Ovary (tissue), 9 donors: ENCODE results near the gene TBX19. TPM values are rescaled to one million over a fixed set of nuclear protein-coding genes. Genes with fewer than 3 reads are reported as not detected.

Source experiments
- DNase-seq, 5 donors: peaks; one replicate each; pipeline ENCODE4 v3.0.0-alpha.2; 2019 to 2020
- H3K27ac ChIP-seq, 2 donors: fragments of 200-600 bp; one replicate each; pipeline versions ENCODE4 v1.5.1 to v1.8.0; 2019 to 2022
- H3K27me3 ChIP-seq: fragments of 200-600 bp; one replicate; pipeline ENCODE4 v1.8.0; 2022
- H3K36me3 ChIP-seq: fragments of 200-600 bp; sonication (generic); one replicate; pipeline ENCODE4 v1.5.1; 2019
- H3K4me1 ChIP-seq: one replicate; pipeline ENCODE4 v1.8.1; 2013; ENCODE audit warnings: mild to moderate bottlenecking, moderate library complexity; ENCODE audit not compliant: insufficient read depth
- H3K4me3 ChIP-seq: fragments of 200-600 bp; sonication (generic); one replicate; pipeline ENCODE4 v1.5.1; 2017
- H3K9me3 ChIP-seq, 2 donors: fragments of 200-600 bp in 1 of 2; sonication (generic) in 1 of 2; one replicate each; pipeline versions ENCODE4 v1.5.1 to v1.8.1; 2013 to 2019; ENCODE audit warnings: mild to moderate bottlenecking in 1 of 2, moderate library complexity in 1 of 2
- EP300 ChIP-seq: sonication (generic); formaldehyde crosslinking; IDR thresholded peaks from one replicate; pipeline ENCODE4 v1.6.1; 2017; ENCODE audit warnings: antibody characterized with exemption
- POLR2A ChIP-seq: fragments of 450-650 bp; IDR thresholded peaks from one replicate; pipeline ENCODE4 v1.6.1; 2017; ENCODE audit warnings: antibody characterized with exemption, mild to moderate bottlenecking, moderate library complexity
- WGBS, 3 donors: extraction: QIAGEN DNeasy Blood & Tissue Kit in 1 of 3; methylation state at CpG; one replicate each; pipeline versions ENCODE4 v1.1.5 to v1.1.7; 2013 to 2017; 5-methylcytosine and 5-hydroxymethylcytosine counted together
- intact Hi-C, 4 donors: fragments of 100-400 bp; cut with DNase I; formaldehyde crosslinking; loops; one replicate each; pipeline versions ENCODE4 v1.11.0 to v1.15.1; 2022 to 2023
- polyA plus RNA-seq, 2 donors: library from polyadenylated mRNA; stranded (reverse); fragments of 200-250 nt in 1 of 2; fragments of 350-450 nt in 1 of 2; fragmentation: Illumina TruSeq in 1 of 2; extraction: RNeasy Lipid Tissue Mini Kit (QIAGEN cat#74804) in 1 of 2; gene quantifications; one replicate each; pipeline ENCODE4 v1.2.3, GENCODE V29; 2013 to 2014
- total RNA-seq, 7 donors: library from RNA; depleted of rRNA in 2 of 7; stranded (reverse); fragments of >200 nt in 2 of 7; fragmentation: NEBNext Ultra II Directional in 3 of 7; extraction: Animal tissue kit (Norgen Biotek cat#: 25700) in 3 of 7; gene quantifications; one replicate each; pipeline versions ENCODE4 v1.1.0 to v1.2.4, GENCODE V29; 2016 to 2023
- TF ChIP-seq, protein P1 (sequence below), 3 donors: fragments of 450-650 bp in 2 of 3; fragments of 200-600 bp in 1 of 3; IDR thresholded peaks; one replicate each; pipeline versions ENCODE4 v1.5.1 to v1.8.0; 2016 to 2022; ENCODE audit warnings: antibody characterized with exemption in 3 of 3, mild to moderate bottlenecking in 1 of 3
- donor health status: DM: no; HTN: no; CAD: no; lungs with moderate emphysema.
- donor health status: DM: no; HTN: no; CAD: no.
- donor health status: Bipolar disorder and iron deficiency.
- donor health status: DM: yes; HTN: yes; CAD: no.
- donor health status: DM: no; HTN: no; CAD: no.
- donor health status: DM: yes; HTN: yes; CAD: no.

The TBX19 gene
- total and polyA plus RNA-seq, 9 donors = 0.92 to 4.1 (median 3.7) TPM

DNA sequence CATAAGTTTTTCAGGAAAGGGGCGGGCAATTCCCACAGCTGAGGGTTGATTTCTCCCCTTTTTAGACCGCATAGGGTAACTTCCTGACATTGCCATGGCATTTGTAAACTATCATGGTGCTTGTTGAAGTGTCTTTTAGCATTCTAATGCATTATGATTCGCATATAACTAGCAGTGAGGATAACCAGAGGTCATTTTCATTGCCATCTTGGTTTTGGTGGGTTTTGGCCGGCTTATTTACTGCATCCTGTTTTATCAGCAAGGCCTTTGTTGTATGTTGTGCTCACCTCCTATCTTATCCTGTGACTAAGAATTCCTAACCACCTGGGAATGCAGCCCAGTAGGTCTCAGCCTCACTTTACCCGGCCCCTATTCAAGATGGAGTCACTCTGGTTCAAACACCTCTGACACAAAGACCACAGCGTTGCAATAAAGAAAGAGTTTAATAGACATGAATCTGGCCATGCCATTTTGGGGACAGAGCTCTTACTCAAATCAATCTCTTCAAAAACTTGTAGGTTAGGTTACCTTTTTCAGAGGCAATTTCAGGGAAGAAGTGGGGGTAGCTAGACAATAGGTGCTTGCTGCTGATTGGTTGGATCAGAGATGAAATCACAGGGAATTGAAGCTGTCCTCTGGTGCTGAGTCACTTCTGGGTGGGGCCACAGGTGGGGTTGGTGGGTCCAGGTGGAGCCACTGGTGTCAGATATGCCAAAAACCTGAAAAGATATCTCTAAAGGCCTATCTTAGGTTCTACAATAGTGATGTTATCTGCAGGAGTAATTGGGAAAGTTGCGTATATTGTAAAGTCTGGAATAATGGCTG lies 23.3 kb downstream of the TBX19 start:
- Histone ChIP-seq H3K27ac (no peak overlapping the region), H3K9me3 (no peaks in the 10 kb centered on the region), H3K4me1 (no peaks in the 10 kb centered on the region), H3K36me3 (no peaks in the 10 kb centered on the region), H3K27me3 (no peaks in the 10 kb centered on the region), H3K4me3 (no peak overlapping the region)
- intact Hi-C loops = no loop called here
- TF ChIP-seq, protein P1, sequence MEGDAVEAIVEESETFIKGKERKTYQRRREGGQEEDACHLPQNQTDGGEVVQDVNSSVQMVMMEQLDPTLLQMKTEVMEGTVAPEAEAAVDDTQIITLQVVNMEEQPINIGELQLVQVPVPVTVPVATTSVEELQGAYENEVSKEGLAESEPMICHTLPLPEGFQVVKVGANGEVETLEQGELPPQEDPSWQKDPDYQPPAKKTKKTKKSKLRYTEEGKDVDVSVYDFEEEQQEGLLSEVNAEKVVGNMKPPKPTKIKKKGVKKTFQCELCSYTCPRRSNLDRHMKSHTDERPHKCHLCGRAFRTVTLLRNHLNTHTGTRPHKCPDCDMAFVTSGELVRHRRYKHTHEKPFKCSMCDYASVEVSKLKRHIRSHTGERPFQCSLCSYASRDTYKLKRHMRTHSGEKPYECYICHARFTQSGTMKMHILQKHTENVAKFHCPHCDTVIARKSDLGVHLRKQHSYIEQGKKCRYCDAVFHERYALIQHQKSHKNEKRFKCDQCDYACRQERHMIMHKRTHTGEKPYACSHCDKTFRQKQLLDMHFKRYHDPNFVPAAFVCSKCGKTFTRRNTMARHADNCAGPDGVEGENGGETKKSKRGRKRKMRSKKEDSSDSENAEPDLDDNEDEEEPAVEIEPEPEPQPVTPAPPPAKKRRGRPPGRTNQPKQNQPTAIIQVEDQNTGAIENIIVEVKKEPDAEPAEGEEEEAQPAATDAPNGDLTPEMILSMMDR (IDR thresholded peaks at IDR 0.05) = no peak
- TF ChIP-seq POLR2A = no peak
- no peak for TF ChIP-seq EP300
- 84 to 92% (median 88%) methylated on average over 7 of the region's 7 CpGs for WGBS, 3 donors
- DNase-seq = no peak

DNA sequence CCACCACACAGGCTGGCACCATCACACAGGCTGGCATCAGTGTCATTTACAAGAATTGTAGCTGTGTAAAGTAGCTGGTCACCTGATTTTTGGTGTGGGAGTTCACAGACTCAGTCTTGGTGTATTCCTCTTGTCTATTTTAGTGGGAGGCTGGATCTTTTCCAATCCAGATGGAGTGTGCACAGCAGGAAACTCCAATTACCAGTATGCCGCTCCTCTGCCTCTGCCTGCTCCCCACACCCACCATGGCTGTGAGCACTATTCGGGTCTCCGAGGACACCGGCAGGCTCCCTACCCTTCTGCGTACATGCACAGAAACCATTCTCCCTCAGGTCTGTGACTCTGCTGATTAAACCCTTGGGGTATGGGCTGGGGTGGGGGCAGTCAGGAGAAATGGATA lies 24.2 kb downstream of the TBX19 start:
- DNase-seq = no peak
- no peak overlapping the region for H3K4me3 ChIP-seq
- intact Hi-C loops = no loop called here
- H3K36me3 ChIP-seq = no peaks in the 10 kb centered on the region
- no peak overlapping the region for H3K27ac ChIP-seq
- TF ChIP-seq EP300 = no peak
- no peak for TF ChIP-seq POLR2A
- TF ChIP-seq, protein P1 (IDR thresholded peaks at IDR 0.05) = no peak
- 63 to 77% (median 70%) methylated on average over 5 of the region's 5 CpGs for WGBS, 3 donors
- H3K27me3 ChIP-seq = no peaks in the 10 kb centered on the region
- no peaks in the 10 kb centered on the region for H3K9me3 ChIP-seq
- H3K4me1 ChIP-seq = no peaks in the 10 kb centered on the region

DNA sequence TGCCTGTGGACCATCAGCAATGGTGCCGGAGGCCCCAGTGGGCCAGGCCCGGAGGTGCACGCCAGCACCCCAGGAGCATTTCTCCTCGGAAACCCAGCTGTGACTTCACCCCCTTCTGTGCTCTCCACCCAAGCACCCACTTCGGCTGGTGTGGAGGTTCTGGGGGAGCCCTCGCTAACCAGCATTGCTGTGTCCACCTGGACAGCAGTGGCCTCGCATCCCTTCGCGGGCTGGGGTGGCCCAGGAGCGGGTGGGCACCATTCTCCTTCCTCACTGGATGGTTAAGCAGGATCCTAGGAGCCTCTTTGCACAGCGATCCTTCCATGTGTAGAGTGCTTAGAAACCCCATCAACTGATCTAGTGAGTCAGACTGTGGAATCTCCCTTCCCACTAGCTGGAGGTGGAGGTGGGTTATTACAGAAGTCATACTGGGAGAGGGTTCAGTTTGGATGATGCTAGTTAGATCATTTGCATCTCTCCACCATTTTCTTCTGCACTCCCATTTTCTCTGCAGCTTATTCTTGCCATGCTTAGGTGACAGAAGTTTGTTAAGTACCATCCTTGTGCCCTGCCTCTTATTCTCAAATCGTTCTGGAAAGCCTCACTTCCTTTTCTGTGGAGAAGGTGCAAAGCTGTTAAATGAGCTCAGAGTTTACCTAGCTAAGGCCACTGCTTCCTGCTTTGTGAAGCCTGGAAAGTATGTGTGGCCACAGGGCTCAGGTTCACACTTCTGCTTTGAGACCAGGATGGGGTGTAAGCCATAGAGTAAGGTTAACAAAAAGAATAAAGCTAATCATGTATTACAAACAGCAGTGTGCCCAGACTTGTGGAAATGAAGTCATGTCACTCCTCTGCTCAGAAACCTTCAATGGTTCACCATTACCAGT lies 32.3 kb downstream of the TBX19 start:
- H3K27ac ChIP-seq = no peak overlapping the region
- intact Hi-C loops = no loop called here
- H3K27me3 ChIP-seq = no peaks in the 10 kb centered on the region
- no peaks in the 10 kb centered on the region for H3K9me3 ChIP-seq
- TF ChIP-seq POLR2A = no peak
- TF ChIP-seq, protein P1 (IDR thresholded peaks at IDR 0.05) = no peak
- TF ChIP-seq EP300 = no peak
- no peaks in the 10 kb centered on the region for H3K4me1 ChIP-seq
- 89 to 94% (median 92%) methylated on average over 12 of the region's 12 CpGs for WGBS, 3 donors
- no peak overlapping the region for H3K4me3 ChIP-seq
- DNase-seq = no peak
- H3K36me3 ChIP-seq = no peaks in the 10 kb centered on the region

DNA sequence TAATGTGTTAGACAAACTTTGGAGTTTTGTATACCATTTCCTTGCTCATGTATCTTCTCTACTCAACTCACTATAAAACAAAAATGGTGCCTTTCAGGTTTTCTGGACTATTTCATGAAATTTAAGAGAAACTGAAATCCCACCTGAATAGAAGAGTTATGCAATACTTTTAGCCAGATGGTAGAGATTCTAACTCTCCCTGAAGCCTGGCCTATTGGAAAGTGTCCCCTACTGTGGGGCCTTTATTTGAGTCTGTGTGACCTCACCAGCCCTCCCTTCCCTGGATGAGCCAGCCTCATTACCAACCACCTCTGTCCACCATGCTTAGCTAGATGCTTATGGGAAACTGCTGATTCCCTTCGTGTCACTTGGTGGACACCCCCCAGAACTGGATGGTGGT lies 35.5 kb downstream of the TBX19 start:
- TF ChIP-seq, protein P1 (IDR thresholded peaks at IDR 0.05) = no peak
- TF ChIP-seq EP300 (no peak), POLR2A (no peak)
- 97 to 100% (median 100%) methylated on average over 1 of the region's 1 CpG for WGBS, 3 donors
- peaks cover 1% of the 10 kb centered on the region for H3K4me1 ChIP-seq
- DNase-seq = no peak
- H3K27ac ChIP-seq = no peak overlapping the region
- no peaks in the 10 kb centered on the region for H3K27me3 ChIP-seq
- H3K4me3 ChIP-seq = no peak overlapping the region
- H3K36me3 ChIP-seq = no peaks in the 10 kb centered on the region
- intact Hi-C loops = no loop called here
- H3K9me3 ChIP-seq = no peaks in the 10 kb centered on the region
